IMR-90 (cell line): ENCODE results near the gene SPAG8. TPM values are rescaled to one million over a fixed set of nuclear protein-coding genes. Genes with fewer than 3 reads are reported as not detected.

ENCODE experiments used
- ATAC-seq: fragments of 200-7000 bp; cut with Tn5 transposase; 2 replicates; pipeline ENCODE4 v1.9.1; 2020; ENCODE audit warnings: low read depth, mild to moderate bottlenecking, moderate library complexity
- BruUV-seq: library from RNA; stranded (reverse); fragments of 400-500 nt; replicated peaks from 2 replicates; lab custom pipeline; 2021; lab: Mats Ljungman, UMichigan
- CTCF ChIA-PET: fragments of 300-600 bp; formaldehyde crosslinking; extraction: SDS; loops from one replicate; lab custom pipeline; 2021; ENCODE audit warnings: antibody characterized with exemption; lab: Yijun Ruan, JAX
- POLR2A ChIA-PET: fragments of 300-600 bp; sonication (Branson Sonifier 250); formaldehyde crosslinking; loops from one replicate; lab custom pipeline; 2022; ENCODE audit warnings: antibody characterized with exemption; ENCODE audit not compliant: unreplicated experiment; lab: Charles Lee
- DNase-seq: peaks from one replicate; pipeline ENCODE4 v3.0.0; 2013
- H2AFZ ChIP-seq: replicated peaks from 2 replicates; pipeline ENCODE3; 2013; ENCODE audit warnings: low read length, mild to moderate bottlenecking; ENCODE audit not compliant: poor library complexity
- H2AK5ac ChIP-seq: 2 replicates; pipeline ENCODE4 v1.6.1; 2013; ENCODE audit warnings: low read depth, low read length, inconsistent platforms
- H2AK9ac ChIP-seq: replicated peaks from 2 replicates; pipeline ENCODE3; 2013; ENCODE audit warnings: mild to moderate bottlenecking, low read depth, low read length, moderate library complexity; ENCODE audit not compliant: poor library complexity
- H2BK120ac ChIP-seq: 2 replicates; pipeline ENCODE4 v1.6.1; 2013; ENCODE audit warnings: low read depth, low read length, inconsistent platforms
- H2BK15ac ChIP-seq: 3 replicates; pipeline ENCODE4 v1.6.1; 2013; ENCODE audit warnings: low read depth, low read length, inconsistent platforms
- H2BK20ac ChIP-seq: 2 replicates; pipeline ENCODE4 v1.6.1; 2013; ENCODE audit warnings: low read depth, mild to moderate bottlenecking, inconsistent platforms, low read length, moderate library complexity
- H2BK5ac ChIP-seq: 2 replicates; pipeline ENCODE4 v1.6.1; 2013; ENCODE audit warnings: mild to moderate bottlenecking, low read depth, low read length, inconsistent platforms; ENCODE audit not compliant: poor library complexity, severe bottlenecking
- H3K14ac ChIP-seq: replicated peaks from 2 replicates; pipeline ENCODE4 v1.6.1; 2013; ENCODE audit warnings: low read depth, low read length, inconsistent platforms
- H3K18ac ChIP-seq: 2 replicates; pipeline ENCODE4 v1.6.1; 2013; ENCODE audit warnings: low read depth, low read length, control low read depth
- H3K23ac ChIP-seq: 2 replicates; pipeline ENCODE4 v1.6.1; 2013; ENCODE audit warnings: low read depth, low read length, inconsistent platforms
- H3K27ac ChIP-seq: 2 replicates; pipeline ENCODE4 v1.5.1; 2013; ENCODE audit warnings: mild to moderate bottlenecking, control low read depth, low read length; ENCODE audit not compliant: insufficient read depth
- H3K27me3 ChIP-seq: 2 replicates; pipeline ENCODE4 v1.6.1; 2013; ENCODE audit warnings: low read length; ENCODE audit not compliant: control insufficient read depth, insufficient read depth
- H3K36me3 ChIP-seq: 2 replicates; pipeline ENCODE4 v1.6.1; 2013; ENCODE audit warnings: low read length, mixed read lengths; ENCODE audit not compliant: control insufficient read depth, insufficient read depth
- H3K4ac ChIP-seq: 2 replicates; pipeline ENCODE4 v1.6.1; 2013; ENCODE audit warnings: low read depth, low read length, inconsistent platforms
- H3K4me1 ChIP-seq: 2 replicates; pipeline ENCODE4 v1.6.1; 2013; ENCODE audit warnings: low read length, mixed read lengths; ENCODE audit not compliant: control insufficient read depth, insufficient read depth
- H3K4me2 ChIP-seq: 2 replicates; pipeline ENCODE4 v1.6.1; 2013; ENCODE audit warnings: low read depth, mild to moderate bottlenecking, control low read depth, low read length, moderate library complexity
- H3K4me3 ChIP-seq: 2 replicates; pipeline ENCODE4 v1.5.1; 2013; ENCODE audit warnings: low read depth, mild to moderate bottlenecking, control low read depth, low read length, moderate library complexity; ENCODE audit not compliant: insufficient read depth
- H3K56ac ChIP-seq: 2 replicates; pipeline ENCODE4 v1.6.1; 2013; ENCODE audit warnings: low read length, inconsistent platforms; ENCODE audit not compliant: insufficient read depth; ENCODE audit errors: extremely low read depth
- H3K79me1 ChIP-seq, 2 experiments: 2 replicates each; pipeline ENCODE4 v1.6.1; 2013; ENCODE audit warnings: low read length in 2 of 2, inconsistent platforms in 1 of 2, low read depth in 1 of 2
- H3K9ac ChIP-seq: 2 replicates; pipeline ENCODE4 v1.6.1; 2013; ENCODE audit warnings: low read depth, low read length, control low read depth
- H3K9me1 ChIP-seq: 2 replicates; pipeline ENCODE4 v1.6.1; 2013; ENCODE audit warnings: low read length, inconsistent platforms; ENCODE audit not compliant: insufficient read depth
- H3K9me3 ChIP-seq: 2 replicates; pipeline ENCODE4 v1.6.1; 2013; ENCODE audit warnings: low read length; ENCODE audit not compliant: control insufficient read depth, insufficient read depth
- H4K20me1 ChIP-seq: 2 replicates; pipeline ENCODE4 v1.6.1; 2013; ENCODE audit warnings: low read length, inconsistent platforms; ENCODE audit not compliant: insufficient read depth
- H4K5ac ChIP-seq: 2 replicates; pipeline ENCODE4 v1.6.1; 2013; ENCODE audit warnings: mild to moderate bottlenecking, low read depth, low read length, control low read depth
- H4K8ac ChIP-seq, 2 experiments: 2 replicates each; pipeline ENCODE4 v1.6.1; 2013; ENCODE audit warnings: low read depth in 2 of 2, low read length in 2 of 2, control low read depth in 1 of 2, inconsistent platforms in 1 of 2
- H4K91ac ChIP-seq: 2 replicates; pipeline ENCODE4 v1.6.1; 2013; ENCODE audit warnings: low read depth, low read length, inconsistent platforms; ENCODE audit not compliant: insufficient read depth
- BHLHE40 ChIP-seq: fragments of 150-350 bp; IDR thresholded peaks from 2 replicates; pipeline ENCODE4 v1.6.1; 2016; ENCODE audit warnings: mild to moderate bottlenecking, low read depth, low read length
- CEBPB ChIP-seq: IDR thresholded peaks from 2 replicates; pipeline ENCODE4 v1.6.1; 2012; ENCODE audit warnings: low read depth, low read length, improper control_type of control experiment
- CHD1 ChIP-seq: IDR thresholded peaks from 2 replicates; pipeline ENCODE4 v1.6.1; 2012; ENCODE audit warnings: low read depth, low read length, improper control_type of control experiment
- FOS ChIP-seq: fragments of 150-350 bp; IDR thresholded peaks from 2 replicates; pipeline ENCODE4 v1.6.1; 2016; ENCODE audit warnings: low read depth, low read length
- MAFK ChIP-seq: IDR thresholded peaks from 2 replicates; pipeline ENCODE4 v1.6.1; 2012; ENCODE audit warnings: low read depth, low read length, improper control_type of control experiment
- MXI1 ChIP-seq: IDR thresholded peaks from 2 replicates; pipeline ENCODE4 v1.6.1; 2012; ENCODE audit warnings: low read depth, mild to moderate bottlenecking, low read length, moderate library complexity, borderline replicate concordance
- NFE2L2 ChIP-seq: fragments of 150-350 bp; IDR thresholded peaks from 2 replicates; pipeline ENCODE4 v1.6.1; 2016; ENCODE audit warnings: low read depth, mild to moderate bottlenecking, low read length
- POLR2A ChIP-seq: IDR thresholded peaks from 2 replicates; pipeline ENCODE4 v1.6.1; 2012; ENCODE audit warnings: mild to moderate bottlenecking, low read depth, low read length
- RAD21 ChIP-seq: IDR thresholded peaks from 2 replicates; pipeline ENCODE4 v1.6.1; 2012; ENCODE audit warnings: low read length, improper control_type of control experiment
- RCOR1 ChIP-seq: IDR thresholded peaks from 2 replicates; pipeline ENCODE4 v1.6.1; 2012; ENCODE audit warnings: mild to moderate bottlenecking, low read length, improper control_type of control experiment; ENCODE audit not compliant: insufficient replicate concordance
- SMC3 ChIP-seq: fragments of 150-350 bp; IDR thresholded peaks from 2 replicates; pipeline ENCODE4 v1.6.1; 2016; ENCODE audit warnings: low read depth, mild to moderate bottlenecking, antibody characterized with exemption, low read length, moderate library complexity
- WGBS, 2 experiments: methylation state at CpG; one replicate each; pipeline versions ENCODE4 v1.1.5 to v1.1.7; 2013; ENCODE audit warnings: missing lambda C conversion rate in 2 of 2; ENCODE audit not compliant: insufficient read length in 1 of 2; ENCODE audit errors: extremely low coverage in 2 of 2; 5-methylcytosine and 5-hydroxymethylcytosine counted together
- dilution Hi-C: fragments of 300-500 bp; cut with HindIII; formaldehyde crosslinking; loops from one replicate; pipeline ENCODE4 v1.14.3; 2018; ENCODE audit warnings: low sequenced_read_pairs; ENCODE audit not compliant: unreplicated experiment
- in situ Hi-C: fragments of 300-500 bp; cut with MboI; formaldehyde crosslinking; loops from 3 replicates; pipeline ENCODE4 v1.14.3; 2019; ENCODE audit warnings: low sequenced_read_pairs, inconsistent platforms, mixed read lengths
- intact Hi-C: fragments of 100-400 bp; cut with micrococcal nuclease; formaldehyde crosslinking; loops from 2 replicates; pipeline ENCODE4 v1.10.0; 2022
- polyA plus RNA-seq, 3 experiments: library from polyadenylated mRNA; depleted of rRNA; stranded (reverse); fragments of >200 nt; gene quantifications; 2 replicates each; pipeline ENCODE4 v1.2.3, GENCODE V29; 2012; ENCODE audit warnings: low replicate concordance in 1 of 3
- total RNA-seq: library from RNA; depleted of rRNA; stranded (reverse); fragments of >200 nt; gene quantifications from 2 replicates; pipeline ENCODE4 v1.2.3, GENCODE V29; 2012
- TF ChIP-seq, protein P1 (sequence below): fragments of 150-350 bp; IDR thresholded peaks from 2 replicates; pipeline ENCODE4 v1.6.1; 2017; ENCODE audit warnings: mild to moderate bottlenecking, antibody characterized with exemption, low read length, low read depth
- TF ChIP-seq, protein P2 (sequence below): fragments of 150-350 bp; IDR thresholded peaks from 2 replicates; pipeline ENCODE4 v1.6.1; 2016; ENCODE audit warnings: low read depth, mild to moderate bottlenecking, low read length, moderate library complexity, borderline replicate concordance

The SPAG8 gene
- total and polyA plus RNA-seq, 2 of the 4 experiments (the other 2 are of a cell fraction), result 0.72 to 0.84 TPM

DNA sequence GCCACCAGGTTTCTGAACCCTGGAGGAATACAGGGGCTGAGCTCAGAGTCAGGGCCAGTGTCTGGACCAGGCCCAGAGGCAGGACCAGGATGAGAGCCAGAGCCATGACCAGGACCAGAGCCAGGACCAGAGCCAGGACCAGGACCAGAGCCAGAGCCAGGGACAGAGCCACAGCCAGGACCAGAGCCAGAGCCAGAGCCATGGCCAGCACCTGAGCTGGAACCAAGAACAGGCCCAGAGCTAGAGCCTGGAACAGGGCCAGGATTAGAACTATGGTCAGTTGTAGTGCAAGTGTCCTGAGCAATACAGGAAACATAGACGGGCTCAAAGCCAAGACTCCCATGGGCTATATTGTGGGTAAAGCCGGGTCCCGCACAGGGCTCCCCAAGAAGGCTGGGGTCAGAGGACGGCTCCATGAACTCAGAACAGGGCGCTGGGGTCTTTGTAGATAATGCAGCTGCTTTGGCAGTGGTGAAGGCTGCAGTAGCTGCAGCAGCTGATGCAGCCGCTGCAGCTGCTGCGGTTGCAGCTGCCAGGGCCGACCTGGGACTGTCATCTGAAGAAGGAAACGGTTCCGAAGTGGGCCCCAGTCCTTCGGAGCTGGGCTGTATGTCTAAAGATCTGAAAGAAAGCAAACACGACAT is 559 bp downstream of the SPAG8 start:
- ChIA-PET CTCF (interaction anchor here (0.8 to 1.3 kb wide), 4 partner anchors 15 to 134 kb away, joined by 3 to 4 read pairs (median 4); no protein-coding TSS in a partner anchor), POLR2A (interaction anchor here (0.9 kb wide), 1 partner anchor 16 kb away, joined by 4 read pairs; no protein-coding TSS in a partner anchor)
- Histone ChIP-seq H3K18ac (no peak overlapping the region), H3K4ac (no peak overlapping the region), H3K23ac (no peak overlapping the region), H3K4me3 (peak overlapping the region; percentile 60), H2AK9ac (peak overlapping the region; percentile 10), H2BK15ac (no peak overlapping the region), H3K4me1 (no peaks in the 10 kb centered on the region; the same call in 1 of the 2 replicates), H2BK20ac (no peak overlapping the region), H3K36me3 (peaks cover 19% of the 10 kb centered on the region), H3K4me2 (peak overlapping the region; percentile 92), H3K27me3 (no peaks in the 10 kb centered on the region), H3K9me1 (peaks cover 6% of the 10 kb centered on the region; the same call in 1 of the 2 replicates), H3K14ac (no peak overlapping the region), H4K8ac (peak overlapping the region in 1 of 2 experiments; percentile 59; a peak in 1 of 4 replicates), H3K27ac (no peak overlapping the region), H2AK5ac (no peak overlapping the region), H3K79me1 (peaks cover 10 to 21% of the 10 kb centered on the region in 2 experiments; a peak in 3 of 4 replicates), H3K9me3 (no peaks in the 10 kb centered on the region), H2AFZ (peak overlapping the region; percentile 91), H4K91ac (no peak overlapping the region), H4K5ac (no peak overlapping the region), H3K56ac (no peak overlapping the region), H4K20me1 (peaks cover 5% of the 10 kb centered on the region), H2BK5ac (no peak overlapping the region), H3K9ac (0 out of 2 replicates have a peak overlapping the region, but pooled peaks have one; percentile 22), H2BK120ac (no peak overlapping the region)
- intact Hi-C loops, result loop anchor here (2.0 to 10.0 kb wide), 2 partner anchors 21 to 157 kb away; partner anchors contain the start of genes CCDC107, NPR2, RMRP and SIT1
- DNase-seq (no peak), ATAC-seq (no peak)
- TF ChIP-seq CEBPB (no peak), BHLHE40 (no peak), CHD1 (no peak), POLR2A (no peak), RCOR1 (no peak), SMC3 (no peak), NFE2L2 (no peak), FOS (no peak), MAFK (no peak), MXI1 (no peak), RAD21 (no peak)
- TF ChIP-seq, protein P1, sequence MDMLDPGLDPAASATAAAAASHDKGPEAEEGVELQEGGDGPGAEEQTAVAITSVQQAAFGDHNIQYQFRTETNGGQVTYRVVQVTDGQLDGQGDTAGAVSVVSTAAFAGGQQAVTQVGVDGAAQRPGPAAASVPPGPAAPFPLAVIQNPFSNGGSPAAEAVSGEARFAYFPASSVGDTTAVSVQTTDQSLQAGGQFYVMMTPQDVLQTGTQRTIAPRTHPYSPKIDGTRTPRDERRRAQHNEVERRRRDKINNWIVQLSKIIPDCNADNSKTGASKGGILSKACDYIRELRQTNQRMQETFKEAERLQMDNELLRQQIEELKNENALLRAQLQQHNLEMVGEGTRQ, result no peak
- TF ChIP-seq, protein P2, sequence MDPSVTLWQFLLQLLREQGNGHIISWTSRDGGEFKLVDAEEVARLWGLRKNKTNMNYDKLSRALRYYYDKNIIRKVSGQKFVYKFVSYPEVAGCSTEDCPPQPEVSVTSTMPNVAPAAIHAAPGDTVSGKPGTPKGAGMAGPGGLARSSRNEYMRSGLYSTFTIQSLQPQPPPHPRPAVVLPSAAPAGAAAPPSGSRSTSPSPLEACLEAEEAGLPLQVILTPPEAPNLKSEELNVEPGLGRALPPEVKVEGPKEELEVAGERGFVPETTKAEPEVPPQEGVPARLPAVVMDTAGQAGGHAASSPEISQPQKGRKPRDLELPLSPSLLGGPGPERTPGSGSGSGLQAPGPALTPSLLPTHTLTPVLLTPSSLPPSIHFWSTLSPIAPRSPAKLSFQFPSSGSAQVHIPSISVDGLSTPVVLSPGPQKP, result no peak
- no TSS peak for BruUV-seq
- in situ Hi-C loops, result no loop called here
- 18% methylated on average over 9 of the region's 12 CpGs; no CpG with 5 or more reads in 1 of the 2 experiments for WGBS, 2 experiments
- dilution Hi-C loops, result no loop called here
